Mesenchymal stem cell (in vitro differentiated cells and primary cell): ENCODE results near the gene LHFPL6.

Experiments
- DNase-seq: peaks from one replicate; pipeline ENCODE4 v3.0.0-alpha.2; 2013
- H2AFZ ChIP-seq: one replicate; pipeline ENCODE4 v1.6.1; 2013; ENCODE audit warnings: low read depth, mild to moderate bottlenecking, control low read depth, inconsistent platforms, low read length, moderate library complexity
- H2AK5ac ChIP-seq: 2 replicates; pipeline ENCODE4 v1.6.1; 2013; ENCODE audit warnings: low read length, moderate library complexity, mild to moderate bottlenecking, inconsistent platforms; ENCODE audit not compliant: severe bottlenecking
- H2BK120ac ChIP-seq: one replicate; pipeline ENCODE4 v1.6.1; 2013; ENCODE audit warnings: low read depth, mild to moderate bottlenecking, inconsistent platforms, low read length, moderate library complexity
- H2BK12ac ChIP-seq, 2 experiments: one replicate each; pipeline ENCODE4 v1.6.1; 2013; ENCODE audit warnings: inconsistent platforms in 2 of 2, low read length in 2 of 2, mild to moderate bottlenecking in 2 of 2, moderate library complexity in 2 of 2, control low read depth in 1 of 2
- H2BK15ac ChIP-seq: one replicate; pipeline ENCODE4 v1.6.1; 2013; ENCODE audit warnings: mild to moderate bottlenecking, low read depth, inconsistent platforms; ENCODE audit not compliant: poor library complexity, severe bottlenecking
- H2BK5ac ChIP-seq: 2 replicates; pipeline ENCODE4 v1.6.1; 2013; ENCODE audit warnings: low read depth, mild to moderate bottlenecking, low read length, control low read depth, inconsistent platforms; ENCODE audit not compliant: poor library complexity, severe bottlenecking
- H3K14ac ChIP-seq, 2 experiments: one replicate each; pipeline ENCODE4 v1.6.1; 2013; ENCODE audit warnings: inconsistent platforms in 2 of 2, low read length in 2 of 2, control low read depth in 1 of 2, mild to moderate bottlenecking in 1 of 2, moderate library complexity in 1 of 2
- H3K18ac ChIP-seq, 2 experiments: one replicate each; pipeline ENCODE4 v1.6.1; 2013; ENCODE audit warnings: inconsistent platforms in 2 of 2, low read length in 2 of 2, control low read depth in 1 of 2, low read depth in 1 of 2, mild to moderate bottlenecking in 1 of 2
- H3K23ac ChIP-seq, 2 experiments: one replicate each; pipeline ENCODE4 v1.6.1; 2013; ENCODE audit warnings: inconsistent platforms in 2 of 2, low read length in 2 of 2, mild to moderate bottlenecking in 2 of 2, moderate library complexity in 2 of 2, control low read depth in 1 of 2
- H3K27ac ChIP-seq: 2 replicates; pipeline ENCODE4 v1.5.1; 2013; ENCODE audit warnings: mild to moderate bottlenecking, moderate library complexity, low read length, control low read depth, inconsistent platforms; ENCODE audit not compliant: poor library complexity, severe bottlenecking
- H3K27me3 ChIP-seq, 2 experiments: 2 replicates each; pipeline versions ENCODE4 v1.6.1 to v1.7.0; 2013; ENCODE audit warnings: low read length in 2 of 2, mild to moderate bottlenecking in 2 of 2, moderate library complexity in 2 of 2, control low read depth in 1 of 2, inconsistent platforms in 1 of 2; ENCODE audit not compliant: control insufficient read depth in 1 of 2, insufficient read depth in 1 of 2
- H3K36me3 ChIP-seq, 2 experiments: 2 replicates each; pipeline versions ENCODE4 v1.6.1 to v1.7.0; 2013; ENCODE audit warnings: low read length in 2 of 2, control low read depth in 1 of 2, inconsistent platforms in 1 of 2, low read depth in 1 of 2, mild to moderate bottlenecking in 1 of 2; ENCODE audit not compliant: insufficient read depth in 2 of 2, control insufficient read depth in 1 of 2
- H3K4ac ChIP-seq, 2 experiments: one replicate each; pipeline ENCODE4 v1.6.1; 2013; ENCODE audit warnings: inconsistent platforms in 2 of 2, low read length in 2 of 2, mild to moderate bottlenecking in 2 of 2, moderate library complexity in 2 of 2, control low read depth in 1 of 2, low read depth in 1 of 2
- H3K4me1 ChIP-seq: 2 replicates; pipeline ENCODE4 v1.6.1; 2013; ENCODE audit warnings: low read depth, low read length, control low read depth; ENCODE audit not compliant: control insufficient read depth, insufficient read depth
- H3K4me2 ChIP-seq: 2 replicates; pipeline ENCODE4 v1.6.1; 2013; ENCODE audit warnings: low read length, mild to moderate bottlenecking, inconsistent platforms; ENCODE audit not compliant: poor library complexity, severe bottlenecking
- H3K4me3 ChIP-seq, 2 experiments: 2 replicates each; pipeline versions ENCODE4 v1.5.1 to v1.7.0; 2013; ENCODE audit warnings: low read length in 2 of 2, mild to moderate bottlenecking in 2 of 2, control low read depth in 1 of 2, low read depth in 1 of 2; ENCODE audit not compliant: insufficient read depth in 1 of 2
- H3K79me1 ChIP-seq: replicated peaks from 2 replicates; pipeline ENCODE4 v1.6.1; 2013; ENCODE audit warnings: mild to moderate bottlenecking, control low read depth, low read length, inconsistent platforms; ENCODE audit not compliant: poor library complexity, severe bottlenecking
- H3K9ac ChIP-seq: 2 replicates; pipeline ENCODE4 v1.7.0; 2013; ENCODE audit warnings: mild to moderate bottlenecking, low read length, moderate library complexity
- H3K9me3 ChIP-seq: 2 replicates; pipeline ENCODE4 v1.7.0; 2013; ENCODE audit warnings: mild to moderate bottlenecking, low read length; ENCODE audit not compliant: control insufficient read depth
- H4K8ac ChIP-seq: one replicate; pipeline ENCODE4 v1.6.1; 2013; ENCODE audit warnings: inconsistent platforms, mild to moderate bottlenecking, low read length, moderate library complexity
- H4K91ac ChIP-seq: one replicate; pipeline ENCODE4 v1.6.1; 2013; ENCODE audit warnings: mild to moderate bottlenecking, low read length, inconsistent platforms
- WGBS: methylation state at CpG from one replicate; pipeline ENCODE4 v1.1.7; 2013; ENCODE audit warnings: mixed read lengths; 5-methylcytosine and 5-hydroxymethylcytosine counted together

The LHFPL6 gene

DNA sequence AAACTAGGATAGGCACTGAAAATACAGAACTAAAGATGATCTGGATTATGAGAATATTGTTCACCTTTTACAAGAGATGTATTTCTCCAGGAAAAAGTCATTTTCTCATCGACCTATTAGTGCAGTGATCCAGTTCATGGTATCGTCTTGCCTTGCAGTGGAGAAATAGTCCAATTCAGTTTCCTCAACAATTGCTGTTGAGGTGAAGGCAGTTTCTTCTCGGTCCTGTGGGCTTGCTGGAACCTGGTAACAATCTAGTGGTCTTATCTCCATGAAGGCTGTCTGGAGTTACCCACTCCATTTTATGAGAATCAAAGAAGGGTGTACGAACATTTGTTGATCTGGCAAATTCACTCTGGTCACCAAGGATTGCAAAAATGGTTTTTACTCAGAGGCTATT lies 266.8 kb downstream of the LHFPL6 start:
- H2AK5ac ChIP-seq, result no peak overlapping the region
- no peak overlapping the region for H2AFZ ChIP-seq
- H2BK120ac ChIP-seq, result no peak overlapping the region
- no peak overlapping the region for H2BK12ac ChIP-seq
- 87% methylated on average over 4 of the region's 4 CpGs for WGBS
- no peak overlapping the region for H3K14ac ChIP-seq
- H3K27me3 ChIP-seq, result no peaks in the 10 kb centered on the region
- no peak overlapping the region for H3K4me3 ChIP-seq
- H3K4ac ChIP-seq, result no peak overlapping the region
- H4K8ac ChIP-seq, result no peak overlapping the region
- H3K4me2 ChIP-seq, result no peak overlapping the region
- DNase-seq, result no peak
- H2BK5ac ChIP-seq, result no peak overlapping the region
- H2BK15ac ChIP-seq, result no peak overlapping the region
- H3K4me1 ChIP-seq, result no peaks in the 10 kb centered on the region
- no peak overlapping the region for H3K27ac ChIP-seq
- no peaks in the 10 kb centered on the region for H3K79me1 ChIP-seq
- no peak overlapping the region for H3K9ac ChIP-seq
- no peak overlapping the region for H4K91ac ChIP-seq
- no peak overlapping the region for H3K18ac ChIP-seq
- H3K23ac ChIP-seq, result no peak overlapping the region
- H3K36me3 ChIP-seq, result no peaks in the 10 kb centered on the region
- no peaks in the 10 kb centered on the region for H3K9me3 ChIP-seq

DNA sequence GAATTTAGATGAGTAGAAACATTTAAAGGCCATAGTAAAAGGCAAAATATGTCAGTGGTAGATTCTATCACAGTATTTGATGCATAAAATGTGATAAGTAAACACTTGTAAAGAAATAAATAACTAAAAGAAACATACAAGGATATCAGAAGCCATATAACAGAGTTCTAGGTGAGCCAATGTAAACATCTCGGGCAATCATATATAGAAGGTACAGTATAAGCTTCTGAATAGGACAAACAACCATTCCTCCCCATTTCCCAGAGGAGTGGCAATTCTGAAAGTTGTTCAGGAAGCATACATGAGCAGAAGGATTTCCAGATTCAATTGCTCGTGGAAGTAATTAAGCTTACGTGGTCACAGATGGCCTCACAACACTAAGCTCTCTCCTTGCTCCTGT lies 267.3 kb downstream of the LHFPL6 start:
- no peak overlapping the region for H2AK5ac ChIP-seq
- H3K23ac ChIP-seq, result no peak overlapping the region
- no peak overlapping the region for H2AFZ ChIP-seq
- 78% methylated on average over 2 of the region's 3 CpGs for WGBS
- no peak overlapping the region for H4K91ac ChIP-seq
- no peaks in the 10 kb centered on the region for H3K36me3 ChIP-seq
- H3K9me3 ChIP-seq, result no peaks in the 10 kb centered on the region
- H3K4me1 ChIP-seq, result no peaks in the 10 kb centered on the region
- H3K9ac ChIP-seq, result no peak overlapping the region
- no peaks in the 10 kb centered on the region for H3K27me3 ChIP-seq
- no peak overlapping the region for H3K4ac ChIP-seq
- H4K8ac ChIP-seq, result no peak overlapping the region
- H2BK120ac ChIP-seq, result no peak overlapping the region
- H3K14ac ChIP-seq, result no peak overlapping the region
- H3K79me1 ChIP-seq, result no peaks in the 10 kb centered on the region
- no peak overlapping the region for H3K4me2 ChIP-seq
- H2BK12ac ChIP-seq, result no peak overlapping the region
- no peak overlapping the region for H2BK15ac ChIP-seq
- no peak overlapping the region for H3K4me3 ChIP-seq
- H3K18ac ChIP-seq, result no peak overlapping the region
- H2BK5ac ChIP-seq, result no peak overlapping the region
- H3K27ac ChIP-seq, result no peak overlapping the region
- DNase-seq, result no peak

DNA sequence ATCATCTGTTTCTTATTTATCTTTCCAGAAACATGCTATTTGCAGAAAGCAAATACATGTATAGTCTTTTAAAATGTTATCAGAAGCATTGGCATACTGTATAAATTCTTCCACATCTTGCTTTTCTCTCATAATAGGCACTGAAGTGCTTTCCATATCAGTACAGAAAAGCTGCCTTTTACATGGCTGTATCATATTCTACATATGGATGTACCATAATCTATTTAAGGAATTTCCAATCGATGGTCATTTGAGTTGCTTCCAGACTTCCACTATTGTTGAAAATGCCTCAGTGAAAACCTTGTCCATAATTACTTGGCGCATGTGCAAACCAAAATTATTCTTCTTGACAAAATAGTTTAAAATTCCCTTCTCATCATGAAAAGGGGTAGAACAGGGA lies 272.5 kb downstream of the LHFPL6 start:
- no peak for DNase-seq
- Histone ChIP-seq H2AFZ (no peak overlapping the region), H3K4me1 (no peaks in the 10 kb centered on the region), H3K18ac (no peak overlapping the region), H3K23ac (no peak overlapping the region), H3K9me3 (peaks cover 4% of the 10 kb centered on the region), H3K14ac (no peak overlapping the region), H3K4me3 (no peak overlapping the region), H2BK5ac (no peak overlapping the region), H3K27me3 (no peaks in the 10 kb centered on the region), H2AK5ac (no peak overlapping the region), H2BK15ac (no peak overlapping the region), H3K27ac (no peak overlapping the region), H3K9ac (no peak overlapping the region), H2BK12ac (no peak overlapping the region), H3K79me1 (no peaks in the 10 kb centered on the region), H2BK120ac (no peak overlapping the region), H3K4me2 (no peak overlapping the region), H4K91ac (no peak overlapping the region), H3K4ac (no peak overlapping the region), H4K8ac (no peak overlapping the region), H3K36me3 (no peaks in the 10 kb centered on the region)
- WGBS, result 100% methylated on average over 2 of the region's 2 CpGs

DNA sequence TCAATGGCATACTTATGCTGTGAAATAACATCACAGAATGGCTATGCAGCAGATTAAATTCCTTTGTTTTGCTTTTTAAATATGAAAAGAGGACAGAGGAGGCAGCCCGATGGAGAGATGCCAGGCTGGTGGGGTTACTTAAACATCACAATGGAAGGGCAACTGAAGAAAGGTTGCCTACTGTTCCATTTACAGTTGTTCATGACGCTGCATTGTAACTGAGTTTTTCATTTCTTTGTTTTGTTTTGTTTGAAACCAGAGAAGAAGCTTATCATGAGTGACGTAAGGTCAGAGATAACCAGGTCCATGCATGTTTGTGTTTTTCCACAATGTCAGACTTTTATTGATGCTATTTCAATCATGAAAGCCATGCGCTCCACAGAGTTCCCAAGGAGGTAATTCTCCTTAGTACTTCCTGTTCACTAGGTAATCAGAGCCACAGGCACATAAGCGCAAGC lies 273.8 kb downstream of the LHFPL6 start:
- Histone ChIP-seq H3K4ac (no peak overlapping the region), H2AFZ (no peak overlapping the region), H3K79me1 (no peaks in the 10 kb centered on the region), H3K27ac (no peak overlapping the region), H3K23ac (no peak overlapping the region), H2BK120ac (no peak overlapping the region), H3K9ac (no peak overlapping the region), H3K4me2 (no peak overlapping the region), H2BK12ac (no peak overlapping the region), H2BK15ac (no peak overlapping the region), H3K4me1 (peaks cover 2% of the 10 kb centered on the region), H4K91ac (no peak overlapping the region), H3K18ac (no peak overlapping the region), H3K14ac (no peak overlapping the region), H3K36me3 (no peaks in the 10 kb centered on the region), H2AK5ac (no peak overlapping the region), H3K27me3 (no peaks in the 10 kb centered on the region), H3K4me3 (no peak overlapping the region), H2BK5ac (no peak overlapping the region), H4K8ac (no peak overlapping the region), H3K9me3 (peaks cover 4% of the 10 kb centered on the region)
- 67% methylated on average over 4 of the region's 5 CpGs for WGBS
- DNase-seq, result no peak
